DOHH2 (cell line): ENCODE data around the gene ELANE.
"Not testable (repeated sequence)": the region's sequence is repeated elsewhere in the genome, so short reads cannot be mapped to it uniquely, and the experiment has no call there.

Experiments
- H3F3A ChIP-seq: fragments of 200-600 bp; sonication (generic), shearing (Covaris generic); 2 replicates; pipeline ENCODE4 v1.6.0; 2016; ENCODE audit warnings: antibody characterized with exemption, mild to moderate bottlenecking; ENCODE audit not compliant: control insufficient read depth, insufficient read depth
- H3K27ac ChIP-seq: fragments of 200-600 bp; sonication (generic); 2 replicates; pipeline ENCODE4 v1.5.1; 2014; ENCODE audit warnings: low read depth, mild to moderate bottlenecking, low read length, moderate library complexity
- H3K27me3 ChIP-seq: fragments of 200-600 bp; sonication (generic); 2 replicates; pipeline ENCODE4 v1.6.1; 2014; ENCODE audit warnings: mild to moderate bottlenecking, low read length, mixed read lengths; ENCODE audit not compliant: control insufficient read depth
- H3K36me3 ChIP-seq: fragments of 200-600 bp; sonication (generic); 2 replicates; pipeline ENCODE4 v1.6.1; 2014; ENCODE audit warnings: mild to moderate bottlenecking, low read length, moderate library complexity, mixed read lengths; ENCODE audit not compliant: control insufficient read depth
- H3K4me1 ChIP-seq: fragments of 200-600 bp; sonication (generic); 2 replicates; pipeline ENCODE4 v1.6.1; 2014; ENCODE audit warnings: mild to moderate bottlenecking, low read length, mixed read lengths; ENCODE audit not compliant: control insufficient read depth
- H3K4me2 ChIP-seq: fragments of 200-600 bp; sonication (generic); 2 replicates; pipeline ENCODE4 v1.6.0; 2014; ENCODE audit warnings: mild to moderate bottlenecking, low read length, moderate library complexity
- H3K4me3 ChIP-seq: fragments of 200-600 bp; sonication (generic); 2 replicates; pipeline ENCODE4 v1.5.1; 2014; ENCODE audit warnings: mild to moderate bottlenecking, low read length, mixed read lengths
- H3K79me2 ChIP-seq: fragments of 200-600 bp; sonication (generic); 2 replicates; pipeline ENCODE4 v1.6.1; 2014; ENCODE audit warnings: mild to moderate bottlenecking, low read length, mixed read lengths; ENCODE audit not compliant: control insufficient read depth
- H3K9me2 ChIP-seq: fragments of 200-600 bp; sonication (generic); replicated peaks from 2 replicates; pipeline ENCODE4 v1.6.1; 2014; ENCODE audit warnings: mild to moderate bottlenecking, low read length, mixed read lengths; ENCODE audit not compliant: control insufficient read depth
- H3K9me3 ChIP-seq: fragments of 200-600 bp; sonication (generic); 2 replicates; pipeline ENCODE4 v1.6.1; 2014; ENCODE audit warnings: antibody characterized with exemption, low read length, mixed read lengths; ENCODE audit not compliant: control insufficient read depth, insufficient read depth
- H4K20me1 ChIP-seq: fragments of 200-600 bp; sonication (generic); 2 replicates; pipeline ENCODE4 v1.6.0; 2014; ENCODE audit warnings: low read depth, mild to moderate bottlenecking, antibody characterized with exemption, low read length, moderate library complexity; ENCODE audit not compliant: control insufficient read depth, insufficient read depth
- EZH2phosphoT487 ChIP-seq: fragments of 200-600 bp; sonication (generic); IDR thresholded peaks from 2 replicates; pipeline ENCODE4 v1.6.1; 2017; ENCODE audit warnings: borderline replicate concordance, mild to moderate bottlenecking, antibody characterized with exemption, low read length, moderate library complexity, mixed read lengths
- TF ChIP-seq, protein P1 (sequence below): fragments of 200-600 bp; sonication (generic); IDR thresholded peaks from one replicate; pipeline ENCODE4 v1.5.1; 2014; ENCODE audit warnings: antibody characterized with exemption, mild to moderate bottlenecking, low read depth, low read length; ENCODE audit not compliant: poor library complexity, severe bottlenecking

Gene ELANE

GRCh38 chr19:853014-853585 lies 997 bp downstream of the ELANE start:
- Histone ChIP-seq H3K27me3 (peaks cover 3% of the 10 kb centered on the region; the same call in 1 of the 2 replicates), H3F3A (no peaks in the 10 kb centered on the region), H3K36me3 (no peaks in the 10 kb centered on the region), H3K79me2 (no peaks in the 10 kb centered on the region), H3K9me2 (no peaks in the 10 kb centered on the region), H3K27ac (no peak overlapping the region), H3K4me2 (no peak overlapping the region), H3K9me3 (no peaks in the 10 kb centered on the region), H4K20me1 (no peaks in the 10 kb centered on the region), H3K4me1 (no peaks in the 10 kb centered on the region), H3K4me3 (no peak overlapping the region)
- TF ChIP-seq EZH2phosphoT487 = no peak
- TF ChIP-seq, protein P1, sequence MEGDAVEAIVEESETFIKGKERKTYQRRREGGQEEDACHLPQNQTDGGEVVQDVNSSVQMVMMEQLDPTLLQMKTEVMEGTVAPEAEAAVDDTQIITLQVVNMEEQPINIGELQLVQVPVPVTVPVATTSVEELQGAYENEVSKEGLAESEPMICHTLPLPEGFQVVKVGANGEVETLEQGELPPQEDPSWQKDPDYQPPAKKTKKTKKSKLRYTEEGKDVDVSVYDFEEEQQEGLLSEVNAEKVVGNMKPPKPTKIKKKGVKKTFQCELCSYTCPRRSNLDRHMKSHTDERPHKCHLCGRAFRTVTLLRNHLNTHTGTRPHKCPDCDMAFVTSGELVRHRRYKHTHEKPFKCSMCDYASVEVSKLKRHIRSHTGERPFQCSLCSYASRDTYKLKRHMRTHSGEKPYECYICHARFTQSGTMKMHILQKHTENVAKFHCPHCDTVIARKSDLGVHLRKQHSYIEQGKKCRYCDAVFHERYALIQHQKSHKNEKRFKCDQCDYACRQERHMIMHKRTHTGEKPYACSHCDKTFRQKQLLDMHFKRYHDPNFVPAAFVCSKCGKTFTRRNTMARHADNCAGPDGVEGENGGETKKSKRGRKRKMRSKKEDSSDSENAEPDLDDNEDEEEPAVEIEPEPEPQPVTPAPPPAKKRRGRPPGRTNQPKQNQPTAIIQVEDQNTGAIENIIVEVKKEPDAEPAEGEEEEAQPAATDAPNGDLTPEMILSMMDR = no peak

GRCh38 chr19:853614-854220 lies 1.6 kb downstream of the ELANE start:
- not testable (repeated sequence) for H4K20me1 ChIP-seq, H3K9me3 ChIP-seq, H3K36me3 ChIP-seq, H3K27me3 ChIP-seq, H3K4me1 ChIP-seq, H3K9me2 ChIP-seq, H3K4me2 ChIP-seq, H3K27ac ChIP-seq, H3K79me2 ChIP-seq, H3F3A ChIP-seq, H3K4me3 ChIP-seq

GRCh38 chr19:854549-854948 lies 2.4 kb downstream of the ELANE start:
- Histone ChIP-seq H3K9me3 (no peaks in the 10 kb centered on the region), H3F3A (0 out of 2 replicates have a peak, but pooled peaks cover 2% of the 10 kb centered on the region), H3K4me3 (no peak overlapping the region), H3K9me2 (no peaks in the 10 kb centered on the region), H4K20me1 (no peaks in the 10 kb centered on the region), H3K79me2 (no peaks in the 10 kb centered on the region), H3K4me1 (no peaks in the 10 kb centered on the region), H3K27ac (no peak overlapping the region), H3K36me3 (no peaks in the 10 kb centered on the region), H3K27me3 (peaks cover 3% of the 10 kb centered on the region), H3K4me2 (no peak overlapping the region)
- TF ChIP-seq EZH2phosphoT487 = no peak
- TF ChIP-seq, protein P1 = no peak

DNA sequence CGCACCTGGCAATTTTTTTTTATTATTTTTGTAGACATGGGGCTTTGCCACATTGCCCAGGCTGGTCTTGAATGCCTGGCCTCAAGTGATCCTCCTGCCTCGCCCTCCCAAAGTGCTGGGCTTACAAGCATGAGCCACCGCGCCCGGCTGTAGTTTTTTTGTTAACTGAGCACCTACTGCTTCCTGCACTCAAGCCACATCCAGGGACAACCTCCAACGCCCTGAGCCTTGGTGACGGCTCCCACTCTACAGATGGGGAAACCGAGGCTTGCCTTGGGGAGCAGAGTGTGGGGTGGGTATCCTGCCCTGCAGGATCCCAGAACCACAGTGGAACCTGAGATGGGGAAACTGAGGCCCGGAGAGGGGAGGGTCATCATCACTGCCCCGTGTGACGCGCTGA lies 3.0 kb downstream of the ELANE start:
- Histone ChIP-seq H3F3A (0 out of 2 replicates have a peak, but pooled peaks cover 2% of the 10 kb centered on the region), H3K9me3 (no peaks in the 10 kb centered on the region), H3K4me3 (no peak overlapping the region), H3K27ac (no peak overlapping the region), H3K27me3 (peaks cover 9% of the 10 kb centered on the region), H4K20me1 (no peaks in the 10 kb centered on the region), H3K4me2 (no peak overlapping the region), H3K4me1 (no peaks in the 10 kb centered on the region), H3K9me2 (no peaks in the 10 kb centered on the region), H3K79me2 (no peaks in the 10 kb centered on the region), H3K36me3 (no peaks in the 10 kb centered on the region)
- TF ChIP-seq, protein P1 = no peak
- TF ChIP-seq EZH2phosphoT487 = no peak
